A673 (cell line): ENCODE measurements around the gene GYS1. TPM values are rescaled to one million over a fixed set of nuclear protein-coding genes. Genes with fewer than 3 reads are reported as not detected.

Source experiments
- BruUV-seq: library from RNA; stranded (reverse); fragments of 400-500 nt; replicated peaks from 2 replicates; lab custom pipeline; 2021; lab: Mats Ljungman, UMichigan
- CTCF ChIA-PET: fragments of 300-600 bp; sonication (Branson Sonifier 250); formaldehyde crosslinking; loops from one replicate; lab custom pipeline; 2022; ENCODE audit warnings: antibody characterized with exemption; lab: Charles Lee
- POLR2A ChIA-PET: fragments of 300-600 bp; sonication (Branson Sonifier 250); formaldehyde crosslinking; loops from one replicate; lab custom pipeline; 2022; ENCODE audit warnings: antibody characterized with exemption; ENCODE audit not compliant: low non-redundant PET; lab: Charles Lee
- DNase-seq: peaks from one replicate; pipeline ENCODE4 v3.0.0-alpha.2; 2015; ENCODE audit warnings: low spot score
- H3K27ac ChIP-seq: fragments of 200-600 bp; sonication (generic); 2 replicates; pipeline ENCODE4 v1.5.1; 2016; ENCODE audit warnings: mixed run types, low read depth, mild to moderate bottlenecking, mixed read lengths, antibody characterized with exemption, low read length; ENCODE audit not compliant: poor library complexity, severe bottlenecking
- H3K27me3 ChIP-seq: fragments of 200-600 bp; sonication (generic); replicated peaks from 2 replicates; pipeline ENCODE4 v1.6.1; 2017; ENCODE audit warnings: mixed run types, low read depth, mild to moderate bottlenecking, mixed read lengths, antibody characterized with exemption, low read length; ENCODE audit not compliant: insufficient read depth, poor library complexity
- H3K36me3 ChIP-seq: fragments of 200-600 bp; sonication (generic); 2 replicates; pipeline ENCODE4 v1.6.1; 2016; ENCODE audit warnings: mixed run types, mild to moderate bottlenecking, mixed read lengths, antibody characterized with exemption, low read length; ENCODE audit not compliant: insufficient read depth, poor library complexity, severe bottlenecking
- H3K4me1 ChIP-seq: fragments of 200-600 bp; sonication (generic); 2 replicates; pipeline ENCODE4 v1.6.1; 2017; ENCODE audit warnings: mixed run types, mild to moderate bottlenecking, mixed read lengths, antibody characterized with exemption, low read length; ENCODE audit not compliant: insufficient read depth, poor library complexity, severe bottlenecking
- H3K4me3 ChIP-seq: fragments of 200-600 bp; sonication (generic); 2 replicates; pipeline ENCODE4 v1.5.1; 2016; ENCODE audit warnings: low read depth, mixed run types, mild to moderate bottlenecking, mixed read lengths, low read length; ENCODE audit not compliant: poor library complexity, severe bottlenecking
- H3K9me3 ChIP-seq: fragments of 200-600 bp; sonication (generic); 2 replicates; pipeline ENCODE4 v1.6.1; 2016; ENCODE audit warnings: mixed run types, low read depth, mild to moderate bottlenecking, mixed read lengths, antibody characterized with exemption, low read length; ENCODE audit not compliant: poor library complexity, severe bottlenecking
- EZH2 ChIP-seq: fragments of 200-600 bp; sonication (generic); IDR thresholded peaks from 2 replicates; pipeline ENCODE4 v1.6.1; 2017; ENCODE audit warnings: borderline replicate concordance, low read depth, mild to moderate bottlenecking, mixed read lengths, antibody characterized with exemption, low read length; ENCODE audit not compliant: poor library complexity, severe bottlenecking
- intact Hi-C: fragments of 100-400 bp; cut with micrococcal nuclease; formaldehyde crosslinking; loops from one replicate; pipeline ENCODE4 v1.10.0; 2022; ENCODE audit not compliant: unreplicated experiment
- total RNA-seq: library from RNA; stranded (reverse); gene quantifications from 2 replicates; pipeline ENCODE4 v1.2.3, GENCODE V29; 2021
- TF ChIP-seq, protein P1 (sequence below): fragments of 300-800, 200-600 bp; sonication (generic); conservative IDR thresholded peaks from 2 replicates; pipeline ENCODE4 v1.5.1; 2017; ENCODE audit warnings: low read depth, mild to moderate bottlenecking, antibody characterized with exemption, low read length, moderate library complexity, mixed read lengths

The GYS1 gene
- total RNA-seq, 1 experiment from 2014 or later: 57.0 TPM

GRCh38 chr19:48938256-48938655 is 54.9 kb downstream of the GYS1 start:
- no TSS peak for BruUV-seq
- TF ChIP-seq, protein P1, sequence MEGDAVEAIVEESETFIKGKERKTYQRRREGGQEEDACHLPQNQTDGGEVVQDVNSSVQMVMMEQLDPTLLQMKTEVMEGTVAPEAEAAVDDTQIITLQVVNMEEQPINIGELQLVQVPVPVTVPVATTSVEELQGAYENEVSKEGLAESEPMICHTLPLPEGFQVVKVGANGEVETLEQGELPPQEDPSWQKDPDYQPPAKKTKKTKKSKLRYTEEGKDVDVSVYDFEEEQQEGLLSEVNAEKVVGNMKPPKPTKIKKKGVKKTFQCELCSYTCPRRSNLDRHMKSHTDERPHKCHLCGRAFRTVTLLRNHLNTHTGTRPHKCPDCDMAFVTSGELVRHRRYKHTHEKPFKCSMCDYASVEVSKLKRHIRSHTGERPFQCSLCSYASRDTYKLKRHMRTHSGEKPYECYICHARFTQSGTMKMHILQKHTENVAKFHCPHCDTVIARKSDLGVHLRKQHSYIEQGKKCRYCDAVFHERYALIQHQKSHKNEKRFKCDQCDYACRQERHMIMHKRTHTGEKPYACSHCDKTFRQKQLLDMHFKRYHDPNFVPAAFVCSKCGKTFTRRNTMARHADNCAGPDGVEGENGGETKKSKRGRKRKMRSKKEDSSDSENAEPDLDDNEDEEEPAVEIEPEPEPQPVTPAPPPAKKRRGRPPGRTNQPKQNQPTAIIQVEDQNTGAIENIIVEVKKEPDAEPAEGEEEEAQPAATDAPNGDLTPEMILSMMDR: no peak
- TF ChIP-seq EZH2: no peak
- DNase-seq: no peak
- no peak overlapping the region for H3K27ac ChIP-seq
- H3K4me1 ChIP-seq: no peaks in the 10 kb centered on the region
- ChIA-PET CTCF (no interaction called here), POLR2A (no interaction called here)
- no peaks in the 10 kb centered on the region for H3K27me3 ChIP-seq
- H3K9me3 ChIP-seq: peaks cover 4% of the 10 kb centered on the region
- H3K4me3 ChIP-seq: no peak overlapping the region
- intact Hi-C loops: no loop called here
- H3K36me3 ChIP-seq: no peaks in the 10 kb centered on the region

DNA sequence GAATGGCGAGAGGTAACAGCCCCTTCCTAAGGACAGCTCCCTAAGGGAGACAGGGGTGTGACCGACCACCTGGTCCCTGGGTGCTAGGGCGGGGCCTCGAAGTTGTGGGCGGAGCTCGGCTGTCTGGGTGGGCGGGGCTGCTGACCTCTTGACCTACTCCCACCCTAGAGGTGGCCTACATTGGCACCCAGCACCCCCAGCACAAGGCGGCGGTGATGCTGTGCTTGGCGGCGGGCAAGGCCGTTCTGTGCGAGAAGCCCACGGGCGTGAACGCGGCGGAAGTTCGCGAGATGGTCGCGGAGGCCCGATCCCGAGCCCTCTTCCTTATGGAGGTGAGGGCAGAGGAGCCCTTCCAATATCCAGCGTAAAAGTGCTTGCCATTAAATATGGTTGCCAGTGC is 57.2 kb downstream of the GYS1 start:
- POLR2A ChIA-PET: no interaction called here
- Histone ChIP-seq H3K27ac (no peak overlapping the region), H3K9me3 (peaks cover under 1% of the 10 kb centered on the region), H3K27me3 (no peaks in the 10 kb centered on the region), H3K4me3 (no peak overlapping the region), H3K4me1 (no peaks in the 10 kb centered on the region), H3K36me3 (no peaks in the 10 kb centered on the region)
- TF ChIP-seq, protein P1: no peak
- no peak for TF ChIP-seq EZH2
- CTCF ChIA-PET: no interaction called here
- no peak for DNase-seq
- no TSS peak for BruUV-seq
- intact Hi-C loops: no loop called here

- H3K4me1 ChIP-seq: no peaks in the 10 kb centered on the region
- H3K27me3 ChIP-seq: no peaks in the 10 kb centered on the region
- no peak overlapping the region for H3K4me3 ChIP-seq
- intact Hi-C loops: no loop called here
- BruUV-seq: no TSS peak
- TF ChIP-seq EZH2: no peak
- TF ChIP-seq, protein P1: no peak
- H3K9me3 ChIP-seq: no peaks in the 10 kb centered on the region
- CTCF ChIA-PET: interaction anchor here (0.5 kb wide), 1 partner anchor 59 kb away, joined by 4 read pairs; the partner anchor contains the start of gene RUVBL2
- H3K36me3 ChIP-seq: no peaks in the 10 kb centered on the region
- H3K27ac ChIP-seq: no peak overlapping the region
- DNase-seq: no peak
- POLR2A ChIA-PET: no interaction called here
Measured at GRCh38 chr19:48934837-48935236, 58.3 kb downstream of the GYS1 start.
